CD4-positive, alpha-beta T cell treated with Interleukin-6 at 100 ng/mL for 8 hours (primary cell): ENCODE results near the gene BTG3.

Experiments used
- DNase-seq: peaks from one replicate; pipeline ENCODE4 v3.0.0-alpha.2; 2020; ENCODE audit warnings: mixed read lengths, low spot score

BTG3 gene

GRCh38 chr21:17585875-17586450 lies 26.7 kb downstream of the BTG3 start:
- peak; percentile 42 for DNase-seq

GRCh38 chr21:17583898-17584297 lies 28.8 kb downstream of the BTG3 start:
- DNase-seq, result no peak

GRCh38 chr21:17580319-17580718 lies 32.4 kb downstream of the BTG3 start:
- DNase-seq, result no peak

GRCh38 chr21:17578876-17579275 lies 33.8 kb downstream of the BTG3 start:
- DNase-seq, result no peak

GRCh38 chr21:17578162-17578561 lies 34.5 kb downstream of the BTG3 start:
- no peak for DNase-seq

GRCh38 chr21:17577701-17578100 lies 35.0 kb downstream of the BTG3 start:
- DNase-seq, result no peak

GRCh38 chr21:17576080-17576835 lies 36.4 kb downstream of the BTG3 start:
- DNase-seq, result no peak

GRCh38 chr21:17575076-17575475 lies 37.6 kb downstream of the BTG3 start:
- DNase-seq, result no peak

- DNase-seq, result no peak
Measured at GRCh38 chr21:17572431-17572830, 40.3 kb downstream of the BTG3 start.

GRCh38 chr21:17570786-17571185 lies 41.9 kb downstream of the BTG3 start:
- no peak for DNase-seq

GRCh38 chr21:17560377-17561025 lies 52.2 kb downstream of the BTG3 start:
- DNase-seq, result no peak

- DNase-seq, result no peak
Measured at GRCh38 chr21:17554679-17555465, 57.8 kb downstream of the BTG3 start.

GRCh38 chr21:17554120-17554519 lies 58.6 kb downstream of the BTG3 start:
- DNase-seq, result no peak

GRCh38 chr21:17552410-17552809 lies 60.3 kb downstream of the BTG3 start:
- DNase-seq, result no peak

- DNase-seq, result no peak
Measured at GRCh38 chr21:17550671-17551308, 61.9 kb downstream of the BTG3 start.

- no peak for DNase-seq
Measured at GRCh38 chr21:17548262-17548661, 64.4 kb downstream of the BTG3 start.

- DNase-seq, result no peak
Measured at GRCh38 chr21:17545007-17545406, 67.7 kb downstream of the BTG3 start.
